Renal cortical epithelial cell (primary cell): ENCODE results near the gene ZNF487. TPM values are rescaled to one million over a fixed set of nuclear protein-coding genes. Genes with fewer than 3 reads are reported as not detected.
"Not testable (repeated sequence)": the region's sequence is repeated elsewhere in the genome, so short reads cannot be mapped to it uniquely, and the experiment has no call there.

Source experiments
- DNase-seq: peaks from one replicate; pipeline ENCODE4 v3.0.0-alpha.2; 2011; ENCODE audit warnings: low read depth
- total RNA-seq: library from RNA; depleted of rRNA; stranded (reverse); fragments of >200 nt; gene quantifications from 2 replicates; pipeline ENCODE4 v1.2.3, GENCODE V29; 2014

The ZNF487 gene
- total RNA-seq, 1 donor from 2014 or later = 8.3 TPM

- DNase-seq = no peak
Measured at GRCh38 chr10:43437141-43437870, 395 bp downstream of the ZNF487 start.

GRCh38 chr10:43440463-43441134 is 3.7 kb downstream of the ZNF487 start:
- DNase-seq = no peak

- no peak for DNase-seq
Measured at GRCh38 chr10:43444323-43444722, 7.4 kb downstream of the ZNF487 start.

DNA sequence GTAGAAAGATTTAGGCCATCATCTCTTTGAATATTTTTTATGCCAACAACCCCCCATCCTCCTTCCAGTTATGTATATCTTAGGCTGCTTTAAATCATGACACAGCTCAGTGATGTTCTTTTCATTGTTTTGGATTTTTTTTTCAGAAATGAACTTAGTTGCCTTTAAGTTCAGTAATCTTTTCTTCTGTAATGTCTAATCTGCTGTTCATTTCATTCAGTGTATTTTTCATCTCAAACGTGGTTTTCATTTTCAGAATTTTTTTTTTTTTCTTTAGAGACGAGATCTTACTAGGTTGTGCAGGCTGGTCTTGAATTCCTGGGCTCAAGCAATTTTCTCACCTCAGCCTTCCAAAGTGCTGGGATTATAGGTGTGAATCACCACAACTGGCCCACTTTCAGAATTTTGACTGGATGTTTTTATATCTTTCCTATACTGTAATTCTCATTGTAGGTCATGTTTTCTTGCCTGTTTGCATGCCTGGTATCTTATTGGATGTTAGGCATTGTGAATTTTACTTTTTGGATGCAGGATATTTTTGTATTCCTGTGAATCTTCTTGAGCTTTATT is 8.1 kb downstream of the ZNF487 start:
- DNase-seq = no peak

- DNase-seq = not testable (repeated sequence)
Measured at GRCh38 chr10:43446219-43447017, 9.5 kb downstream of the ZNF487 start.

- no peak for DNase-seq
Measured at GRCh38 chr10:43448742-43449141, 11.8 kb downstream of the ZNF487 start.

- no peak for DNase-seq
Measured at GRCh38 chr10:43452356-43452914, 15.5 kb downstream of the ZNF487 start.

- DNase-seq = no peak
Measured at GRCh38 chr10:43453266-43453831, 16.4 kb downstream of the ZNF487 start.

DNA sequence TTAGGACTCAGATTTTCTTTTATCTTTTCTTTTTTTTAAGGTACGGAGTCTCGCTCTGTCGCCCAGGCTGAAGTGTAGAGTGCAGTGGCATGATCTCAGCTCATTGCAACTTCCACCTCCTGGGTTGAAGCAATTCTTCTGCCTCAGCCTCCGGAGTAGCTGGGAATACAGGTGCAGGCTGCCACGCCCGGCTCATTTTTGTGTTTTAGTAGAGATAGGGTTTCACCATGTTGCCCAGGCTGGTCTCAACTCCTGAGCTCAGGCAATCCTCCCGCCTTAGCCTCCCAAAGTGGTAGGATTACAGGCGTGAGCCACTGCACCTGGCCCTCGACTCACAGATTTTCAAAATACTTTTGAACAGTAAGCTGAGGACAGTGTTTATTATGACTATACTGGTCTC is 17.1 kb downstream of the ZNF487 start:
- DNase-seq = not testable (repeated sequence)

DNA sequence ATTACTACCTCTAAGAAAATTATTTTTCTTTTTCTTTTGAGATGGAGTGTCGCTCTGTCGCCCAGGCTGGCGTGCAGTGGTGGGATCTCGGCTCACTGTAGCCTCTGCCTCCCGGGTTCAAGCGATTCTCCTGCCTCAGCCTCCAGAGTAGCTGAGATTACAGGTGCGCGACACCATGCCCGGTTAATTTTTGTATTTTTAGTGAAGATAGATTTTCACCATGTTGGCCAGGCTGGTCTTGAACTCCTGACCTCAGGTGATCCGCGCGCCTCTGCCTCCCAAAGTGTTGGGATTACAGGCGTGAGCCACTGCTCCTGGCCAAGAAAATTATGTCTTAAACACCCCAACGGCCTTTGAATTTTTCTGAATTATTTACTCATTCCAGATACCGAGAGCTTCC is 19.6 kb downstream of the ZNF487 start:
- not testable (repeated sequence) for DNase-seq

DNA sequence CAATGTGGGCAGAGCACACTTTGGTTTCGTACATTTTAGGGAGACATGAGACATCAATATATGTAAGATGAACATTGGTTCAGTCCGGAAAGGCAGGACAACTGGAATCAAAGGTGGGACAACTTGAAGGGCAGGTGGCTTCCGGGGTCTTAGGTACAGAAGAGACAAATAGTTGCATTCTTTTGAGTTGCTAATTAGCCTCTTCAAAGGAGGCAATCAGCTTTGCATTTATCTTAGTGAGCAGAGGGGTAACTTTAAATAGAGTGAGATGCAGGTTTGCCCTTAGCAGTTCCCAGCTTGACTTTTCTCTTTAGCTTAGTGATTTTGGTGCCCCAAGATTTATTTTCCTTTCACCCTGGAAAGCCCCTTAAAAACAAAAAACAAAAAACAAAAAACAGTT is 21.3 kb downstream of the ZNF487 start:
- no peak for DNase-seq

DNA sequence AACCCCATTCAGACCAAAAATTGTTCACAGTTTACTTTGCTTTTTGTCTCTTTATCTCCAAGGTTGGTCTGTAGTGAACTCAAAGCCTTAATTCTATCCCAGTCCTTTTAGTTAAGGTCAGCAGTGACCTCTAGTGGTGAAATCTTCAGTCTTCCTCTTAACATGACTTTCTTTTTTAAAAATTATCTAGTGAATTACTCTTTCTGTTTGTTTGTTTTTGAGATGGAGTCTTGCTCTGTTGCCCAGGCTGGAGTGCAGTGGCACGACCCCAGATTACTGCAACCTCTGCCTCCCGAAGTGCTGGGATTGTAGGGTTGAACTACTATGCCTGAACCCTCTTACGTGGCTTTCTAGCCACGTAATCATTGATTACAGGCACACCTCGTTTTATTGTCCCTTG is 25.0 kb downstream of the ZNF487 start:
- DNase-seq = peak; percentile 81

- DNase-seq = not testable (repeated sequence)
Measured at GRCh38 chr10:43465086-43465735, 28.3 kb downstream of the ZNF487 start.

DNA sequence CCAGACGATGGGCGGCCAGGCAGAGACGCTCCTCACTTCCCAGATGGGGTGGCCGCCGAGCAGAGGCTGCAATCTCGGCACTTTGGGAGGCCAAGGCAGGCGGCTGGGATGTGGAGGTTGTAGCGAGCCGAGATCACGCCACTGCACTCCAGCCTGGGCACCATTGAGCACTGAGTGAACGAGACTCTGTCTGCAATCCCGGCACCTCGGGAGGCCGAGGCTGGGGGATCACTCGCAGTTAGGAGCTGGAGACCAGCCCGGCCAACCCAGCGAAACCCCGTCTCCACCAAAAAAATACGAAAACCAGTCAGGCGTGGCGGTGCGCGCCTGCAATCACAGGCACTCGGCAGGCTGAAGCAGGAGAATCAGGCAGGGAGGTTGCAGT is 28.8 kb downstream of the ZNF487 start:
- not testable (repeated sequence) for DNase-seq

DNA sequence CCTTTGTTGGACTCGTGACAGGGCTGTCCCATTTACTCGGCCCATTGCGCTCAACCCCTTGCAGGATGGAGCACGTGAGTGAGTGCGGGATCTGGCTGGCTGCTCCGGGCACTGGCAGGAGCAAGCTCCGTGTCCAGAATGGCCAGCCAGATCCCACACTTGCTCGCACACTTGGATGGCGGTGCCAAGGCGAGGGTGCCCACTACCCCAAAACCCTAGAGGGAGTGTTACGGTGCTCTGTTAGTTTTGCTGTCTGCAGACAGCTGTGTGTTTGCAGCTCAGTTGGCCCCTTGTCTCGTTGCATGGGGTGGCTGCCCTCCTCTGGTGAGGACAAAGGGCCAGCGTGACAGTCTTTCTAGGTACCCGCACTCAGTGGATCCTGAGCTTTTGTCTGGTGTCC is 34.2 kb downstream of the ZNF487 start:
- no peak for DNase-seq

DNA sequence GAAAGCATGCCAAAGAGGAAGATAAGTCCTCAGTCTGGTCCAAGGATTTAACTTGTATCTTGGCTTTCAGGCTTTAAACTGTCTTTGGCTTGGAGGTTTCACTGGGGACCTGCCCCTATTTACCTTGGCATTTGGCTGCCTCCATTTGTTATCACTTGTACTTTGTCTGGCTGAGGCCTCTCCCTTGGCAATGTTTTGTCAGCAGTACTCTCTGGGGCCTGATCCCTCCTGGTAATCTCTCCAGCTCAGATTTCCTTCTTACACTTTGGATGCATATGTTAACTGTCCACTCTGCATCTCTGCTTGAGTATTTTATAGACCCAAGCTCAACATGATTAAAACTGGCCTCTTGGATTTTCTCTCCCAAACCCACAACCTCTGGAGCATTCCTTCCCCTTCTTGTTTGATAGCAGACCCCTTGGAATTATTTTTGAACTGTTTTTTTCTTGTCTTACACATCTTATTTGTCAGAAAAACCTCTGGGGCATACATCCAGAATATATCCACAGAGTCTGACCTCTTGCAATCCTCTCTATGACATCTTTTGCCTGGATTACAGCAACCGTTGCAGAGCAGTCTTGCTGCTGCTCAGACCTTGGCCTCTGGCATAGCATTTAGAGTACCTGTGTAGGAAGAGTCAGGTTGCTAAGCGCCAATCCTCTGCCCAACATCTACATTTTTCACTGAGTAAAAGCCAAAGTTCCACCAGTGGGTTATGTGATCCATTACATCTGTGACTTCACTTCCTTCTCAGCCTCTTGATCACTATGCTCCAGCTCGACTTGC is 35.2 kb downstream of the ZNF487 start:
- DNase-seq = no peak

GRCh38 chr10:43479275-43479674 is 42.4 kb downstream of the ZNF487 start:
- DNase-seq = no peak

GRCh38 chr10:43482319-43483078 is 45.6 kb downstream of the ZNF487 start:
- DNase-seq = no peak

DNA sequence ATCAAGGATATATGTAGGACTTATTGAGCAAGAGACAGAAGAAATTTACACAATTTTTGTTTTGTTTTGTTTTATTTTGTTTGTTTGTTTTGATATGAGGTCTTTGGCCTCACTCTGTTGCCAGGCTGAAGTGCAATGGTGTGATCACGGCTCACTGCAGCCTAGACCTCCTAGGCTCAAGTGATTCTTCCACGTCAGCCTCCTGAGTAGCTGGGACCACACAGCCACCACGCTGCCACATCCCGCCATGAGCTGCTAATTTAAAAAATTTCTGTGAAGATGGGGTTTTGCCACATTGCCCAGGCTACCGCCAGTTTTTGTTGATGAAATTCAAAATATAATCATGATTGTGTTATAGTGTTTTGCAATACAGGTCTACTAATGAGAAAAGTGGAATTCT is 54.9 kb downstream of the ZNF487 start:
- no peak for DNase-seq

- DNase-seq = no peak
Measured at GRCh38 chr10:43502931-43503330, 66.0 kb downstream of the ZNF487 start.
